HG03175 (cell line): ENCODE measurements around the gene ZNHIT1.
A peak's percentile ranks its signal among the peaks of the same experiment; 100 is the strongest.
"Not testable (repeated sequence)": the region's sequence is repeated elsewhere in the genome, so short reads cannot be mapped to it uniquely, and the experiment has no call there.

Experiments
- ATAC-seq: cut with Tn5 transposase; IDR thresholded peaks from one replicate; pipeline ENCODE4 v1.9.1; 2021; ENCODE audit warnings: mild to moderate bottlenecking, moderate library complexity; ENCODE audit not compliant: unreplicated experiment

Gene ZNHIT1

DNA sequence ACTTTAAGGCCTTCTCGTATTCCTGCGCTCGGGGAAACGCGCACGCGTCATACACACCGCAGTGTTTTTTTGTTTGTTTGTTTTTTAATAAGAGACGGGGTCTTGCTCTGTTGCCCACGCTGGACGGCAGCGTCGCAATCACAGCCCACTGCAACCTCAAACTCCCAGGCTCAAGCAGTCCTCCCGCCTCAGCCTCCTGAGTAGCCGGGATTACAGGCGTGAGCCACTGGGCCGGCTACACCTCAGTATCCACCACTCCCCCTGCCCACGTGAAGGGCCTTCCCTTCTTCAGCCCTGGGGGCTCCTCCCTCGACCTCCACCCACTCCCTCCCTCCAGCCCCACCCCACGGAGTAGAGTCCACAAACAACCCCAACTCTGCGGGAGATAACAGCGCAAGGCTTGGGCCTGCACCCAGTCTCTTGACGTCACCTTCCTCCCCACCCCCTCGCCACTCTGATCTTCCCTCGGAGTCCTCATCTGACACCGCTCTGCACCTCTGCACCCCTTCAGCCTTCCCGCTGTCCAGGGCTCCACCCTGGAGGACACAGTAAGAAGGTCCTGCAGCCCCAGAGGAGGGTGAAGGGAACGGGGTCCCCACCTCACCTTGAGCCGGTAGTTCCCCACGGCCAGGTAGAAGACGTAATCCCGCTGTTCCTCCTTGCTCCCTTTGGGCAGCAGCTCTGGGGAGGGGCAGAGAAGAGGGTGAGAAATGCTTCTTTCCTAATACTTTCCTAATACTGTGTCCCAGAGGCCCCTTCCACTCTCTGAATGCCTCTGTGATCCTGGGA, 22.5 kb downstream of the ZNHIT1 start:
- ATAC-seq = no peak

- ATAC-seq = no peak
These were observed 23.0 kb downstream of the ZNHIT1 start for GRCh38 chr7:101241015-101241363.

DNA sequence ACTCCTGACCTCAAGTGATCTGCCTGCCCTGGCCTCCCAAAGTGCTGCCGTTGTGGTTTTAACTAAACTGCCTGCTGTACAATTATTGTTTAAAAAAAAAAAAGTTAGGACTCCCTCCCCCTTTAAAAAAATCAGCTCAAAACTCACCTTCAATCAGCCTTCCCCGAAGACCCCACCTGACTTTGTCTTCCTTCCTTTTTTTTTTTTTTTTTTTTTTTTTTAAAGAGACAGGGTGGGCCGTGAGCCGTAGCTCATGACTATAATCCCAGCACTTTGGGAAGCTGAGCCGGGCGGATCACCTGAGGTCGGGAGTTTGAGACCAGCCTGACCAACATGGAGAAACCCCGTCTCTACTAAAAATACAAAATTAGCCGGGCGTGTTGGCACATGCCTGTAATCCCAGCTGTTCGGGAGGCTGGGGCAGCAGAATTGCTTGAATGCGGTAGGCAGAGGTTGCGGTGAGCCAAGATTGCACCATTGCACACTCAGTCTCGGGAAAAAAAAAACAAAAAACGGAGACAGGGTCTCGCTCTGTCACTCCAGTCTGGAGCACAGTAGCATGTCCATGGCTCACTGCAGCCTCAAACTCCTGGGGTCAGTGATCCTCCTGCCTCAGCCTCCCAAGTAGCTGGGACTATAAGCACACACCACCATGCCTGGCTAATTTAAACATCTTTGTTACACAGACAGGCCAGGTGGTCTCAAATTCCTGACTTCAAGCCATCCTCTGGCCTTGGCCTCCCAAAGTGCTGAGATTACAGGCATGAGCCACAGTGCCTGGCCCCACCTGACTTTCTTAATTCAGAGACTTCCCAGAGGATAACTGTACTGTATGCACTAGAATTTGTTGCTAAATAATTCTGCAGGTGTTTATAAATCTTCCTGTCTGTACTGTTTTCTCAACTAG, 23.7 kb downstream of the ZNHIT1 start:
- no peak for ATAC-seq

GRCh38 chr7:101243646-101244374, 25.8 kb downstream of the ZNHIT1 start:
- no peak for ATAC-seq

DNA sequence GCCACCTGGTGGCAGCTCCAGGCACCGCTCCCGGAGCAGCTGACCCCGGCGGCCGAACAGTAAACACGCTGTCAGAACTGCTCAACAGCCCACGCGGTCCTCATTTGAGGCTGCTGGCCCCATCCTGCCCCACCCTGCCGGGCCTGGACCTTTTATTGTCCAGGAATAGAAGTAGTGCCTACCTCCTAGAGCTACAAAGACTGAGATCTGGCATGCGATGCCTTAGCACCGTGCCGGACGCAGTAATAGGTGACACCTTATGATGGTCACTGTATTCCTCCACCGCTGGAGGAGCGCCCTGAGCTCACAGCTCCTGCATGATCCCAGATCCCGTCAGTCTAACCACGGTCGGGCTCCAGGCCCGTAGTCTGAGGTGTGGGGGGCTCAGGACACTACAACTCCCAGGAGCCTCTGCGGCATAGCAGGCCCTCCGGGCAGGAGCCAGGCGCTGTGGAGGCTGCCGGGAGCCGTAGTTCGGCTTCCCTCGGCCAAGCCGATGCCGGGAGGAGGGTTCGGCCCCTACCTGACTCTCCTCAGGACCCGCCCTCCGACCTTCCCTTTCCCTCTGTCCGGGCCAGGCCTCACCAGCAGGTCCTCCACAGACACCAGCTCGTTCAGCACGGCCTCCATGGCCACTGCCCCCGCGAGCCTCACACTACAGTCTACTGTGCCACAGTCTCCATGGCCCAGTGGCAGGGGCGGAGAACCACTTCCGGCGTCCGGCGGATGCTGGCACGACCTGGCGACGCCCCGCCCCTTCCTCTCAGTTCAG, 26.6 kb downstream of the ZNHIT1 start, which contains the start of gene FIS1:
TSS of gene FIS1 (minus strand) at position 707 of the 772 bp plus-strand sequence. CDS start at position 630, 77 bp downstream.
- peak; percentile 93 for ATAC-seq

DNA sequence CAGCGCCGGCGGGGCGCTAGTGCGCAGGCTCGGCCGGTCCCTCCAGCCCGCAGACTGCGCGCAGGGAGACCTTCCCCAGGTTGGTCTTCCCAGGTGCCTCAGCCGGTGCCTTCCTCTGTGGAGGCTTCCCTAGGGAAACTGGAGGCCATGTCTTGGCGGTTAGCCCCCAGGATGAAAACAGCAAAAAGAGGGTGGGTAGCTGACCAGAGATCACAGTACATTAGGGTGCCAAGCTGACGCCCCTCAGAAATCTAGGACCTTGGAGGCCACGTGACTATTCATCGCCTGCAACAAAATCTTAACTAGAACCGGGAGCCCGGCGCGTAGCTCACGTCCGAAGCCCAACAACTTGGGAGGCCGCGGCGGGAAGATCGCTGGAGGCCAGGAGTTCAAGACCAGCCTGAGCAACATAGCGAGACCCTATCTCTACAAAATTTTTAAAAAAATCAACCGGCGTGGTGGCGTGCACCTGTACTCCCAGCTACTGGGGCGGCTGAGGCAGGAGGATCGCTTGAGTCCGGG, 27.2 kb downstream of the ZNHIT1 start:
- no peak for ATAC-seq

GRCh38 chr7:101248276-101248675, 30.3 kb downstream of the ZNHIT1 start:
- ATAC-seq = no peak

DNA sequence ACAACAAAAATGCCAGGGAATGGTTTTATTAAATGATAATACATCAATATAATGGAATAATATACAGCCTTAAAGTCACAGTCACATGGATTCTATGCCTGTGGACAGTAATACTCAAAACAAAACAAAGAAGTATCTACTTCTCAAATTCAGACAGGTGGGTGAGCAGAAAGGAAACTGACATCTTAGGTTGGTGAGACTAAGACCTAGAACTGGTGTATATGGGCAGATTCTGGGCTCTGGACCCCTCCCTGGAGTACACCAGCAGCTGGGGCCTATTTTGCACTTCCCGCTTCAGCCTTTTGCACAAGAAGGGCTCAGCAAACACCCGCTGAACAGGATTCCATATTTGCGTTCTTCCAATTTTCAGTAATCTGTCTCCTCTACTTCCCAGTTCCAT, 32.4 kb downstream of the ZNHIT1 start:
- ATAC-seq = no peak

- peak; percentile 98 for ATAC-seq
These were observed 34.1 kb downstream of the ZNHIT1 start for GRCh38 chr7:101251871-101252659.

DNA sequence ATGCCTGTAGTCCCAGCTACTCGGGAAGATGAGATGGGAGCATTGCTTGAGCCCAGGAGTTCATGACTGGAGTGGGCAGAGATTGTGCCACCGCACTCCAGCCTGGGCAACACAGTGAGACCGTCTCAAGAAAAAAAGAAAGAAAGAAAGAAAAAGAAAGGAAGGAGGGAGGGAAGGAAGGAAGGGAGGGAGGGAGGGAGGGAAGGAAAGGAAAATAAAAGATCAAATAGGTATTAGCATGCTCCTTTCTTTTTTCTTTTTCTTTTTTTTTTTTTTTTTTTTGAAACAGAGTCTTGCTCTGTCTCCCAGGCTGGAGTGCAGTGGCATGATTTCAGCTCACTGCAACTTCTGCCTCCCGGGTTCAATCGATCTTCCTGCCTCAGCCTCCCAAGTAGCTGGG, 35.2 kb downstream of the ZNHIT1 start:
- ATAC-seq = not testable (repeated sequence)

DNA sequence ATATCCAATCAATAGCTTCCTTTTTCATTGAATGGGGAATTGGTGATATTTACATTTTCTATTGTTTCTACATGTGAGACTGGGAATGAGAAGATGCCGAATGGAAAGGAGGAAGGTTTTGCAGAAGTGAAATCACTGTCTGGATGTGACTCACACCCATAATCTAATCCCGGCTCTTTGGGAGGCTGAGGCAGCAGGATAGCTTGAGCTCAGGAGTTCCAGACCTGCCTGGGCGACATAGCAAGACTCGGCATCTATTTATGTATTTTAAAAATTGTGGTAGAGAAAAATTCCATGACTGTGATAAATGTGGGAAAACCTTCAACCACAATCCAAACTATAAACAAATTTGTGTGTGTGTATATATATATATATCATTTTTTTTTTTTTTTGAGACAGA, 37.8 kb downstream of the ZNHIT1 start:
- ATAC-seq = no peak

GRCh38 chr7:101258243-101258731, 40.3 kb downstream of the ZNHIT1 start:
- no peak for ATAC-seq

DNA sequence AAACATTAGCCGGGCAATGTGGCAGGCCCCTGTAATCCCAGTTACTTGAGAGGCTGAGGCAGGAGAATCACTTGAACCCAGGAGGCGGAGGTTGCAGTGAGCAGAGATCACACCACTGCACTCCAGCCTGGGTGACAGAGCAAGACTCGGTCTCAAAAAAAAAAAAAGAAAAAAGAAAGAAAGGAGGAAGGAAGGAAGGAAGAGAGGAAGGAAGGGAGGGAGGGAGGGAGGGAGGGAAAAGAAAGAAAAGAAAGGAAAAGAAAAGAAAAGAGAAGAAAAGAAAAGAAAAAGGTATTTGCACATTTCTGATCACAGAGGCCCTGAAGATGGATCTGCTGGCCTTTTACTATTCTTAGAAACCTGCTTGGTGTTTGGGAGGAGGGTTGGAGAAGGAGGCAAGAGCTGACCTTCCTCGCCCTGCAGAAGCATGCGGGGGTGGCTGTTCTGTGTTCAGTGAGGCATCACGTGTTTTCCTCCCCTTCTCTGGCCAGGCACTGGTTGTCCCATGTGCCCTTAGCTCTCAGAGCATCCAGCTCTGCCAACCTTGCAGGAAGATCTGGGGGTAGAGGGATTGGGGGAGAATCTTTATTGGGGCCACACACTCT, 46.2 kb downstream of the ZNHIT1 start:
- not testable (repeated sequence) for ATAC-seq

DNA sequence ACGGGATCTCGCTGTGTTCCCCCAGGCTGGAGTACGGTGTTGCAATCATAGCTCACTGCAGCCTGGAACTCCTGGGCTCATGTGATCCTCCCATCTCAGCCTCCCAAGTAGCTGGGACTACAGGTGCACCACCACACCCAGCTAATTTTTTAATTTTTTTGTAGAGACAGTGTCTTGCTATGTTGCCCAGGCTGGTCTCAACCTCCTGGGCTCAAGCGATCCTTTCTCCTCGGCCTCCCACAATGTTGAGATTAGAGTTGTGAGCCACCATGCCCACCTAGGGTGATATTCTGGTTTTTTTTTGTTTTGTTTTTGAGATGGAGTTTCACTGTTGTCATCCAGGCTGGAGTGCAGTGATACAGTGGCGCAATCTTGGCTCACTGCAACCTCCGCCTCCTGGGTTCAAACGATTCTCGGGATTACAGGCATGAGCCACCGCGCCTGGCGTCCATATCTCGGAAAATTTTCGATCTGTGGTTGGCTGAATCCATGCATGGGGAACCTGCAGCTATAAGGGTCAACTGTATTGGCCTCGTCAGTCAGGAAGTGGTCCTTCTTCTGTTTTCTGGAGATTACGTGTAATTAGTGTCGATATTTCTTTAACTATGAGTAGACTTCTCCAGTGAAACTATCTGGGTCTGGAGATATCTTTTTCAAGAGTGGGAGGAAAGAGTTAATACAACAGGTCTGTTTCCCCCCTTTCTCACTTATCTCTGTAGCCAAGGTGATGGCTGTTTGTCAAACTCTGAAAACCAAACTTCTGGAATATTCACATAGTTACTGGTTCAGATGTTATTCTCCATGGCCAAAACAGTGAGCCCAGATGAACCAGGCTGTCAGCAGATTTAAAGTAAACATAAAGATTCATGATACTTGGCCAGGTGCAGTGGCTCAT, 47.9 kb downstream of the ZNHIT1 start:
- no peak for ATAC-seq

DNA sequence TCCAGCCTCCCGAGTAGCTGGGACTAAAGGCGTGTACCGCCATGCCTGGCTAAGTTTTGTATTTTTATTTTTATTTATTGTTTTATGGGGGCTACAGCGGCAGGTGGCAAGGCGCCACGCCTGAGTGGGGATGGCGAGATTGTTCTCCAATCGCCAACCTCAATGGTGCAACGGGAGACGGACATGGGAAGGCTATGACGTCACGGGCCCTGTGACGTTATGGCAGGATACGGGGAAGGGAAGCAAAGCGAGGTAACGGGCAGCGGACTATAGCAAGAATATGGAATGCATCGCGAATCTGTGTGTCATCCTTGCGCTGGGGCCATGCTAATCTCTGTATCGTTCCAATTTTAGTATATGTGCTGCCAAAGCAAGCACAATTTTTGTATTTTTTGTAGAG, 51.7 kb downstream of the ZNHIT1 start:
- no peak for ATAC-seq

- no peak for ATAC-seq
These were observed 53.1 kb downstream of the ZNHIT1 start for GRCh38 chr7:101271021-101271420.

DNA sequence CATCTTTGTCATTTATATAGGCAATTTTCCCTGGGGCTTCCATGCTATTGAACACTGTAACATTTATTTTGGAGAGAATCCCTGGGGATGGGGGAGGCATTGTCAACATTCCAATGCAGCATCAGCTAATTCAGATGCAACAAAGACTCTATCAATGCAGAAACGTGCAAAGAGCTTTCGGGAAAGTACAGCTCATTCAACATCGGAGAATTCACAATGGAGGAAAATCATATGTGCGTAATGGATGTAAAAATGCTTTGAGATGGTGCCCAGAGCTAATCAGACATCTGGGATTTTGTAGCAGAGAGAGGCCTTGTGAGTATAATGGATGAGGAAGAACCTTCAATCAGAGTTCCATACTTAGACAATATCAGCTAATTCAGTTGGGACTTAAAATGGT, 55.2 kb downstream of the ZNHIT1 start:
- ATAC-seq = no peak
